Measurements from ENCODE around the gene MT1H.
"Not testable (repeated sequence)": the region's sequence is repeated elsewhere in the genome, so short reads cannot be mapped to it uniquely, and the experiment has no call there.

The MT1H gene

DNA sequence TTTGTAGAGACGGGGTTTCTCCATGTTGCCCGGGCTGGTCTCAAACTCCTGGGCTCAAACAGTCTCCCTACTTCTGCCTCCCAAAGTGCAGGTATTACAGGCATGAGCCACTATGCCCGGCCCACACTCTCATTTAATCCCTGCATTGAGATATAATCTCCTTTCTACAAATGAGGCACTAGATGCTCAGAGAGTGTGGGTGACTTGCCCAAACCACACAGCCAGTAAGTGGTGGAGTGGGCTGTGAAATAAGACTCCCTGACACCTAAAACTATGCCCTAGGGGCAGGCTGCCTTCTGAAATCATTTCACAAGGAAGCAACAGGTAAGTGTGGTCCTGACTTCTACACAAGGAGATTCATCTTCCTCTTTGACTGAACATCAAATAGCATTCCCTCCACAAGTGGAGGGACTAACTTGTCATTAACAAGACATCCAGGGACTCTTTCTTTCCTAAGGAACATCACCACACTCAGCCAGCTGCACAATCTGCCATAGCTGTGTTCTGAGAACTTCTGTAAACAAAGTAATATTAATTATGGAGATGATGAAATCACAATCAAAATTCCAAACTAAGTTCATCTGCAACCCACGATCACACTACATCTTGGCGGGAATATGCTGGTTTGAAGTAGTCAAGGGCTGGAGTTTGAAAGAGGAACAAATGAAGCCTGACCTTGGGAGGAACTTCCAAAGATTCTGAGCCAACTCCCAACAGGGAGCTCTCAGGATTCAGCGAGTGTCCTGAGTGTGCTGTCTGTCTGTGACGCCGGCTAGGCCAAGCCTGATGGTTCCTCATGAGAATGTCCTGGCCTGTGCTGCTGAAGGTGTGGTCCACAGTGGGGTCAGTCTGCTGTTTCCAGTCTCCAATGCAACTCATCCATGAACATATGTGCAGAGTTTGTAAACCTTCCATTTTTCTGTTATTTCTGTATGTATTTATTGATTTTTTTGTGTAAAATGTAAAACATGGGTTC lies 4.0 kb upstream of the MT1H start:
- DNase-seq: not testable (repeated sequence)

DNA sequence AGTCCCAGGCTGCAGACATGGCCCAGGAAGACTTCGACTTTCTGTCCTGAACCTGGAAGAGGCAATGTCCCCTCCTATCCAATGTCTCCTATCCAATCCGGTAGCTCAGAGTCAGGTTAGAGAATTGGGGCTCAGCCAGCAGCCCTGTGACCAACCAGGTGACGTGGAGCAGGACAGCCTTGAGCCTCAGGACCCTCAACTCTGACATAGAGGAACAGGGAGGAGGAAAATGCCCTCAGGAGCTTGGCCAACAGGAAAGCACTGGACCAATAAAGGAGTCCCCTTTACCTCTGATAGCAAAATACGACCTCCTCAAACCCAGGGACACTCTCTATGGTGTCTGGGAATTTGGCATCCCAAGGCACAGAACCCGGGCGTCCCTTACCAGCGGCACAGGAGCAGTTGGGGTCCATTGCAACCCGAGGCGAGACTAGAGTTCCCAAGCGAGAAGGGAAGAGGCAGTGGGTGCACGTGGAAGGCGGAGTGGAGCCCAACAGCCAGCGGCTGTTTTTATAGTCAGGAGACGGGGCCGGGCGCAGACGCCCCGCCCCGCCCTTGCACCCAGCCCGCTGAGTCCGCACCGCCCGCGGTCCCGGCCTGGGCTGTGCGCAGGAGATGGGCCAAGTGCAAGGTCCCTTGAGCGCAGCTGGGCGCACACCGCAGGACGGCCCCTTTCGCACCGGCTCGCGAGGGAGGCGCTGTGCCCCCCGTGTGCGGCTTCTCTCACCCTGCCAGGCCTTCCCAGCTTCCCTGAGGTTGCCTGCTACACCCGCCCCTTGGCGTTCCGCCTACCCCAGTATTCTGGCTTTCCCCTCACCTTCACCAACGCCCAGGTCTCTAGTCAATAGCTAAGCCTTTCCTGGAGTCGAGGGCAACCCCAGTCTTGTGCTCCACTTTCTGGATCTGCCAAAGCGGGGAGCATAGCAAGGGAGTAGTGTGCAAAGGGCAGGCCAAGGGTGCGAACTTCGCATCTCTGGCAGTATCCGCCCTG lies 1.7 kb upstream of the MT1H start, which contains the start of gene MT1G:
TSS of gene MT1G (minus strand) at position 485 of the 991 bp plus-strand sequence. CDS start at position 413, 72 bp downstream.
- DNase-seq: no peak

DNA sequence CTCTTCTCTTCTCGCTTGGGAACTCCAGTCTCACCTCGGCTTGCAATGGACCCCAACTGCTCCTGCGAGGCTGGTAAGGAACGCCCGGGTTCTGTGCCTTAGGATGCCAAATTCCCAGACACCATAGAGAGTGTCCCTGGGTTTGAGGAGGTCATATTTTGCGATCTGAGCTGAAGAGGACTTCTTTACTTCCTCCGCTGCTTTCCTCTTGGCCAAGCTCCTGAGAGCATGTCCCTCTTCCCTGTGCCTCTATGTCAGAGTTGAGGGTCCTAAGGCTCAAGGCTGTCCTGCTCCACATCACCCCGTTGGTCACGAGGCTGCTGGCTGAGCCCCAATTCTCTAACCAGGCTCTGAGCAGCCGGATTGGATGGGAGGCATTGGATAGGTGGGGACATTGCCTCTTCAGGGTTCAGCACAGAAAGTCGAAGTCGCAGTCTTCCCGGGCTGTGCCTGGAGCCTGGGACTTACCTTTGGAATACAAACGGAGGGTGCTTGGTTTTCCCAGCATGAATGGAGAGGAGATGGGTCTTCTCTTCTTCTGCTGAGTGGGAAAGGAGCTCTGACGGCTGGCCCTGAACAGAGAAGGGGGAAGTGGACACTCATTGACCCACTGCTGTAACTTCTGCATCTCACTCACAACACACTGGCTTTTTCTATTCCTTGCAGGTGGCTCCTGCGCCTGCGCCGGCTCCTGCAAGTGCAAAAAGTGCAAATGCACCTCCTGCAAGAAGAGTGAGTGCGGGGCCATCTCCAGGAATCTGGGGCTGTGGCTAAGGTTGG lies 416 bp downstream of the MT1H start:
- no peak for DNase-seq

DNA sequence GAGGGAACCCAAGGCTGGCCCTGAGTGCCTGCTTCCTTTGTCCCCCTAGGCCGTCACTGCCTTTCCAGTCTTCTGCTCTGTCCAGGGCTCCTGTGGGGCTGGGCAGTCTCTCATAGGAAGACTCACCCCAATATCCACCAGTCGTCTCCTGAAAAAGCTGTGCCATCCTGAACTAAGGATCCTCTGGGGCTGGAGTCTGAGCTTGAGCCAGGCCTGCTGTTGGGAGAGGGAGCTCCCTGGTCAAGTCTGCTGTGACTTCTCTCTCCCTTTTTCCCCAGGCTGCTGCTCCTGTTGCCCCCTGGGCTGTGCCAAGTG lies 963 bp downstream of the MT1H start:
- DNase-seq: no peak

DNA sequence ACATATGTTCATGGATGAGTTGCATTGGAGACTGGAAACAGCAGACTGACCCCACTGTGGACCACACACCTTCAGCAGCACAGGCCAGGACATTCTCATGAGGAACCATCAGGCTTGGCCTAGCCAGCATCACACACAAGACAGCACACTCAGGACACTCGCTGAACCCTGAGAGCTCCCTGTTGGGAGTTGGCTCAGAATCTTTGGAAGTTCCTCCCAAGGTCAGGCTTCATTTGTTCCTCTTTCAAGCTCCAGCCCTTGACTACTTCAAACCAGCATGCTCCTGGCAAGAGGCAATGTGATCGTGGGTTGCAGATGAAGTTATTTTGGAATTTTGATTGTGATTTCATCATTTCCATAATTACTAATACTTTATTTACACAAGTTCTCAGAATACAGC lies 2.1 kb downstream of the MT1H start:
- DNase-seq: not testable (repeated sequence)

DNA sequence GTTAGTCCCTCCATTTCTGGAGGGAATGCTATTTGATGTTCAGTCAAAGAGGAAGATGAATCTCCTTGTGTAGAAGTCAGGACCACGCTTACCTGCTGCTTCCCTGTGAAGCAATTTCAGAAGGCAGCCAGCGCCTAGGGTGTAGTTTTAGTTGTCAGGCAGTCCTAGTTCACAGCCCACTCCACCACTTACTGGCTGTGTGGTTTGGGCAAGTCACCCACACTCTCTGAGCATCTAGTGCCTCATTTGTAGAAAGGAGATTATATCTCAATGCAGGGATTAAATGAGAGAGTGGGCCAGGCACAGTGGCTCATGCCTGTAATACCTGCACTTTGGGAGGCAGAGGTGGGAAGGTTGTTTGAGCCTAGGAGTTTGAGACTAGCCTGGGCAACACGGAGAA lies 2.6 kb downstream of the MT1H start:
- DNase-seq: not testable (repeated sequence)

DNA sequence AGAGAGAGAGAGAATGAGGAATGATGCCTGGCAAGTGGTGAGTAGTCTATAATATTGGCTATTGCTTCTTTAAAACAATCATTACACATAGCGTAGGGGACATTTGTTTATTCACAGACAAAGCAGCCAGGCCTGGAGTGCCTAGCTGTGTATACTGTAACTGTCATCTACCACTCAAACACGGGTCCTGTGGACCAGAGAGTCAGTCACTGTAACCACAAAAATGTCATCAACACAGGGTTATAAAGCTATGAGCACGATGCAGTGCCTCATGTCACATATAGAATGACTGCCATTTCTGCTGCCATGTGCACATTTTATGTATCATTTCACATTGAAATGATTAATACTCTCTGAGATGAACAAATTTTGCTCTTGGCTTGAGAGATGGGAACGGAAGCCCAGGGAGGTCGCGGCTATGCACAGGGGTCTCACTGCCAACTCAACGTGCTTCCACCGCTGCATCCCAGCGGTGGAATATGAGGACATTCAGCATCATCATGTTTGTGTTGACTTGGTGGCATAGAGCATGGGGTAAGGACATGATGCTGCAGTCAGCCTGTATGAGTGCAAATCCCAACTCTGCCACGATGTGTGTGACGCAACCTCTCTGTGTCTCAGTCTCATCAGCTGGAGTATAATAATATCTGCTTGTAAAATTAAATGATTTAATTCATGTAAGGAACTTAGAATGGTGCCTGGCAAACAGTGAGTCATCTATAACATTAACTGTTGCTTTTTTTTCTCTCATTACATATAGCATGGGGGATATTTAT lies 3.3 kb downstream of the MT1H start:
- no peak for DNase-seq

DNA sequence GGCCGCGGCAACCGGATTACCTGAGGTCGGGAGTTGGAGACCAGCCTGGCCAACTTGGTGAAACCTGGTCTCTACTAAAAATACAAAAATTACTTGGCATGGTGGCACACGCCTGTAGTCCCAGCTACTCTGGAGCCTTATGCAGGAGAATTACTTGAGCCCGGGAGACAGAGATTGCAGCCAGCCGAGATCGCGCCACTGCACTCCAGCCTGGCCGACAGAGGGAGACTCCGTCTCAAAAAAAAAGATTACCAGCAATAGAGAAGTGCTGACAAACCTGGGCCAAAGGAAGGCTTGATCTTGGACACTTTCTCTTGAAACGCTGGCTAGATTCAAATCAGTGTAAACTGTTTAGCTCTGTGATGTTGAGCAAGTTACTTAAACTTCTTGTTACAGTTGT lies 4.3 kb downstream of the MT1H start:
- no peak for DNase-seq

DNA sequence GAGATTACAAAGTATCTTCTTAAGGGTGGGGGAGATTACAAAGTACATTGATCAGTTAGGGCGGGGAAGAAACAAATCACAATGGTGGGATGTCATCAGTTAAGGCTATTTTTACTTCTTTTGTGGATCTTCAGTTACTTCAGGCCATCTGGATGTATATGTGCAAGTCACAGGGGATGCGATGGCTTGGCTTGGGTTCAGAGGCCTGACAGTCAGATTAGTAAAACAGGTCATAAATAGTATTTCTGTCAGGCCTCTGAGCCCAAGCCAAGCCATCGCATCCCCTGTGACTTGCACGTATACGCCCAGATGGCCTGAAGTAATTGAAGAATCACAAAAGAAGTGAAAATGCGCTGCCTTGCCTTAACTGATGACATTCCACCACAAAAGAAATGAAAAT lies 5.0 kb downstream of the MT1H start:
- not testable (repeated sequence) for DNase-seq

DNA sequence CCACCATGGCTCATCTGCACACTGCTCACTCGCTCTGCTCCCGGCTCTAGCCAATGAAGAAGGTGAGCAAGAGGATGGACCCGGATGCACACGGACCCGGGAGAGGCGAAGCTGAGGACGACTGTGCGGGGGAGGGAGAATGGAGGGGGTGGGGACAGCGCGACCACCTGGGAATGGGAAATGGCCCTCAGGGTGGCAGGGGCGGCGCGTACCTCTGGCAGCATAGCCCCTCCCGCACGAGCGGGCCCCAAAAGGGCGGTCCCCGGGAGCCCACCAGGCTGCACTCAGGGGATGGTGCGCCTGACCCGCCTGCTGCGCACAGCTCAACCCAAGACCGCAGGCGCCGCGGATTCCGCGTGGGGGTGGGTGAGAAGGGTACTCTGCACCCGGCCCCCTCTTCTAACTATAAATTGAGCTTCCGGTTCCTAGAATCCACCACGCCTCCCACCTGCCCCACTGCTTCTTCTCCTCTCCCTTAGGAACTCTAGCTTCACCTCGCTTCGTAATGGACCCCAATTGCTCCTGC lies 6.1 kb downstream of the MT1H start:
- DNase-seq: no peak

DNA sequence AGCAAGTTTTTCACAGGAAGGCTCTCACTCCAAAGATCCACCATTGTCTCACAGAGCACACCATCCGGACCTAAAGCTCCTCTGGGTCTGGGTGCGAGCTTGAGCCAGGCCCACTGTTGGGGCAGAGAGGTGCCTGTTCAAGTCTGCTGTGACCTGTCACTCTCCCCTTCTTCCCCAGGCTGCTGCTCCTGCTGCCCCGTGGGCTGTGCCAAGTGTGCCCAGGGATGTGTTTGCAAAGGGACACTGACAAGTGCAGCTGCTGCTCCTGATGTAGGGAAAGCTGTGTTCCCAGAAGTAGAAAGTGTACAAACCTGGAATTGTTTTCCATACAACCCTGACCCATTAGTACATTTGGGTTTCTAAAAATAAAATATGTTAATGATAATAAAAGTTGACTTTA lies 7.9 kb downstream of the MT1H start:
- no peak for DNase-seq

DNA sequence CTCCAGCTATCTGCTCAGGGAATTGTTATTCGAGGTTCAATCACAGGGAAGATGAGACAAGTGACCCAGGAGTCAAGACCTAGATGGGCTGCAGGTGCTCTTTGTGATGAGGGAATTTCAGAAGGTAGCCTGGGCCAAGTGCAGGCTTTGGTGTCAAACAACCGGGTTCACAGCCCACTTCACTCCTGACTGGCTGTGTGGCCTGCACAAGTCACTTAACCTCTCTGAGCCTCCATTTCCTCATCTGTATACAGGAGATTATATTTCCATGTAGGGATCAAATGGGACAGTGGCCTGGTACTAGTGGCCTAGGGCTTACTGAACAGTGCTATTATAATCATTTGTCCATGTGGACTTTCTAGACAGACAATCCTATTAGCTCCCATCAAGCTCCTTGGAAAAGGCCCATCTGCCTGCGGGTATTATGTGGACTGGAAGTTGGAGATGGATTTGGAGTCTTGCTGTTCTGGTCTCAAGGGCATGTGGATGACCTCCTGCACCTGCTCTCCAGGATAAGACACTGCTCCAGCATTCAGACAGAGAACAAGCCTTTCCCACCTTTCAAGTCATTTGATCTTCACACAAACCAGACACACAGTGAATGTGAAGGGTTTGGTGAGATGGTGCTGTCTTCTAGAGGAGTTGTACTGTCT lies 9.6 kb downstream of the MT1H start:
- DNase-seq: no peak

DNA sequence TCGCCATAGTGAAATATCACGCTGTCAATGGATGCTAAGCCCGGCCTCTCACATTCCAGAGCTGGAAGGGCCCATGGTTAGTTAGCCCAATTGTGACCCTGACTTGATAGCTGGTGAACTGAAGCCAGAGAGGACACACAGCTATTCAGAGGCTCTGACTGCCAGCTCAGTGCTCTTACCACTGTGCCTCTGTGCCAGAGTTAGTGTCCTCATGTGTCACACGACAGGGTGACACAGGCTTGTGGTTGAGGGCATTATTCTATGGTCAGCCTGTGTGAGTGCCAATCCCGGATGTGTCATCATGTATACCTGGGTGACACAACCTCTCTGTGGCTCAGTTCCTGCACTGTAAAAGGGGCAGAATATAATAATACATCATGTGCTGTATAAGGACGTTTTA lies 10.2 kb downstream of the MT1H start:
- DNase-seq: no peak

DNA sequence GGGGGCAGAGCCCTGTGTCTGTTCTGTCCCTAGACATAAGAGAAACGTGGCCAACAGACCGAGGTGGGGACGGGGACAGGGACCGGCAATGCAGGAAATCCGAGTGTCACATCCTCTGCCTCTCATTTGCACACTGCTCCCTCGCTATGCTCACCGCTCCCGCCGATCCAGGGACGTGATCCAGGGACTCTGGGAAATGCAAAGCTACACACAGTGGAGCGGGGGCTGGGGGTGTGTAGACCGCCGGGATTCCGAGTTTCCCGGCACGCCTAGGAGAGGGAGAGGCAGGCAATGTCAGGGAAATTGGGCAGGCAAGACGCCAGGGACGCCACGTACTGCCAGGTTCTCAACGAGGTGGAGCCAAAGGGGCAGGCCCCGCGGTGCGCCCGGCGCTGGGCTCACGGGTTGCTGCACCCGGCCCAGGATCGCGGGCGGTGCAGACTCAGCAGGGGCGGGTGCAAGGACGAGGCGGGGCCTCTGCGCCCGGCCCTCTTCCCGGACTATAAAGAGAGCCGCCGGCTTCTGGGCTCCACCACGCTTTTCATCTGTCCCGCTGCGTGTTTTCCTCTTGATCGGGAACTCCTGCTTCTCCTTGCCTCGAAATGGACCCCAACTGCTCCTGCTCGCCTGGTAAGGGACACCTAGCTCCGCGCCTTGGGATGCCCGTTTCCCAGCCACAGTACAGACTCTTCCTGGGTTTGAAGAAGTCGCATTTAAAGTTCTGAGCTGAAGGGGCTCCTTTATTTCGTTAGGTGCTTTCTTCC lies 12.5 kb downstream of the MT1H start, which contains the start of gene MT1X:
TSS of gene MT1X (plus strand) at position 532 of the 764 bp plus-strand sequence. CDS start at position 603, 71 bp downstream.
- DNase-seq: peak; percentile 92

DNA sequence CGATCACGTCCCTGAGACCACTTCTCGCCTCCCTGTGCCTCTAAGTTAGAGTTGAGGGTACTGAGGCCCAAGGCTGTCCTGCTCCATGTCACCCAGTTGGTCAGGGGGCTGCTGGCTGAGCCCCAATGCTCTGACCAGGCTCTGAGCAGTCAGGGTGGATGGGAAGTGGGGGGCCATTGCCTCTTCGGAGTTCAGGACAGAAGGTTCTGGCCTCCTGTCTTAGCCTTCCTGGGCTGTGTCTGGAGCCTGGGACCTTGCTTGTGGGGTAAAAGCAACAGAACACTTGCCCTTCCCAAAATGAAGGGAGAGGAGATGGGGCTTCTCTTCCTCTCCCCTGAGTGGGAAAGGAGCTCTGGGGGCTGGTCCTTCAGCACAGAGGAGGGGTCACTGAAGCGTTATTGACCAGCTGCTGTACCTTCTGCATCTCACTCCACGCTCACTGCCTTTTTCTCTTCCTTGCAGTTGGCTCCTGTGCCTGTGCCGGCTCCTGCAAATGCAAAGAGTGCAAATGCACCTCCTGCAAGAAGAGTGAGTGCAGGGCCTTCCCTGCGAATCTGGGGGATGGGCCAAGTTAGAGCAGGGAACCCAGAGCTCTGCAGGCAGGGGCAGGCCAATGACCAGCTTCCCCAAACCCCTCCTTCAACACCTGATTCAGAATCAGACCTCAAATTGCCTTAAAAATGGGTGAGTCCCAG lies 13.2 kb downstream of the MT1H start:
- DNase-seq: no peak

DNA sequence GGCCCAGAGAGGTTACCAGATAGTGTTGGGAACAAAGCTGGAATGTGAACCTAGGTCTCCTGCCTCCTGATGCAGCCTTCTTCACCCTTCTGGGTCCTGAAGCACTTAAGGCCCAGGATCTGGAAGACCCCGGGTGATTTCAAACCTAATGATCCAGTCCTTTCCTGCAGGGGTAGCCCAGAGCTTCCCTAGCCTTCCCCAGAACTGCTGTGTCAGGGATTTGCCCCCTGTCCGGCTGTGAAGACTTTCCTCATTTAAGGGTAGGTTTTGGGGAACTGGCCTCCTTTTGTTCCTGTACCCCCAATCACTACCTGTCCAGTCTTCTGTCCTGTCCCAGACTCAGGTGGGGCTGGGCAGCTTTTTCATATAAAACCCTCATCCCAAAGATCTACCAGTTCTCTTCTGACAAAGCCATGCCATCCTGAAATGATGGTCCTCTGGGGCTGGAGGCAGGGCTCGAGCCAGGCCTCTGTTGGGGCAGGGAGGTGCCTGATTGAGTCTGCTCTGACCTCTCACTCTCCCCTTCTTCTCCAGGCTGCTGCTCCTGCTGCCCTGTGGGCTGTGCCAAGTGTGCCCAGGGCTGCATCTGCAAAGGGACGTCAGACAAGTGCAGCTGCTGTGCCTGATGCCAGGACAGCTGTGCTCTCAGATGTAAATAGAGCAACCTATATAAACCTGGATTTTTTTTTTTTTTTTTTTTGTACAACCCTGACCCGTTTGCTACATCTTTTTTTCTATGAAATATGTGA lies 14.0 kb downstream of the MT1H start:
- no peak for DNase-seq

DNA sequence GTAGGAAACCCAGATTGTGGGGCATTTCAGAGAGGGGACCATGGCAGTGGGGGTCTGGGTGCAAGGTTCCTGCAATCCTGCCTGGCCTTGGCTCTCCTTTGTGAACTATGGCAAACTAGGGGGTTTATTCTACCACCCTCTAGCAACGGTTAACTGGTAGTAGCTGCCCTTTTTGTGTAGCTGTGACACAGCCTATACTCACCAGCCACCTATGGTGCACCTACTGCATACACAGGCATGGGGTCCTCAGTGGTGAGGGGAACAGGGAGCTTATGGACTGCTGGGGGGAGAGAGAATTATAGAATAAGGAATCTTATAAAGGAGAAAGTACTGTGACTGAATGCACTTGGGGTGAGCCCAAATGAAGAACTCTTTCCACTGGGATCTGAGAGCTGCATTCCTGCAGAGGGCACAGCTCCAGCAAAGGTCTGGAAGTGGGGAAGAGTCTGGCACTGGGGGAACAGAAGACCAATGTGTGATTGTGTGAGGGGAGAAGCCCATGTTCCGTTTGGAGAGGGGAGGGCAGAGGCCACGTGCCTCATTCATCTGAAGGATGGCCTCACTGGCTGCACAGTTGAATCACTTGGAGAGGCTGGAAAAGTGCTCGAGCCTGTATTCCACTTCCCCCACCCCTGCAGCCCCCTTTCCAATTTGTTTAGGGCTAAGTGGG lies 14.8 kb downstream of the MT1H start:
- DNase-seq: no peak

DNA sequence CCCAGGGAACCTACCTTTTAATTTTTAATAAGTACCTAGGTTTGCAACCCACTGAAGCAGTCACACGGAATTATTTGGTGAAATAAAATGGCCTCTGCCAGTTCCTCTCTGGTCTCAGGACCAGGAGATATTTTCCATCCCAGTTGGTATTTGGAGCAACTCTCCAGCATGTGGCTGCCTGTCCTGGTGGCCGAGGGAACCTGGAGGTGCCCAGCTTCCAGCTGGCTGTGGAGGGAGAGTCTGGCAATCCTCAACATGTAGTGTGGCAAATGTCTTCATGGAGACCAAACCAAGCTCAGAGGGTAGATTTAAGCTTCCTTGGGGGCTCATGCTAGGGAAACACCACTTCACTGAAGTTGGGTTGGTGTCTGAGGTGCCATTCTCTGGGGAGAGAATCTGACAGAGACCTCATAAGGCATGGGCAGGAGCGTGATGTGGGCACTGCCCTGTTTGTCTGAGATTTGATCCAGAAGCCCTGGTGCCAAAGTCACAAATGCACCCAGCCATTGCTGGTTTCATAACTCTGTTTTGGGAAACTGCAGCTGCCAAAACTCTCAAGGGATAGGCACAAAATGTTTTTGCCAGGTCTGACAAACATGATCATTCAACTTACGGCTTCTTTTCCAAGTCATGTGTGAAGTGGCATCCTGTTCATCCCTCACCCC lies 15.4 kb downstream of the MT1H start:
- no peak for DNase-seq

Data from 8988T (cell line).